Central memory CD4-positive, alpha-beta T cell (primary cell): Measurements from ENCODE around the gene KLC1.

Source experiments
- DNase-seq: peaks from one replicate; pipeline ENCODE4 v3.0.0; 2022

Gene KLC1

DNA sequence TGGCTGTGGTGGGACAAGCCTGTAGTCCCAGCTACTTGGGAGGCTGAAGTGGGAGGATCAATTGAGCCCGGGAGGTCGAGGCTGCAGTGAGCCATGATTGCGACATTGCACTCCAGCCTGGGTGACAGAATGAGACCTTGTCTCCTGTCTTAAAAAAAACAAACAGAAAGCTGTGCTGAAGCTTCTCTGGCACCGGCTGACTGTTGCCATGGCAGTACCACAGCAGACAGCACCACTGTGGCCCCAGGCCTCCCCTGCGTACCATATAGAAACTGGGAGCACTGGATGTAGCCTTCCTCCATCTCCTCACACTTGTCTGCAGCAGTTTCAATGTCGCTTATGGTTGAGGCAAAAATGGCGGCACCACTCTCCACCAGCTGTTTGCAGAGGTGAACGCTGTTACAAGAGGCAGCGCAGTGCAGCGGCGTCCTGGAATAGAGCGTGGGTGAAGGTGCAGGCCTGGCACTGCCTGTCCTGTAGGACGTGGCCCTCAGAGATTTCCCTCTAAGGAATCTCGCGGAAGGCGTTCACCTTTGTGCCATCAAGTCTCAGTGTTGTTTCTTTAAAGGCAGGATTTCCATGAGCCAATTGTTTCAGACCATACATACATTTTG is 108.5 kb downstream of the KLC1 start:
- DNase-seq: no peak

DNA sequence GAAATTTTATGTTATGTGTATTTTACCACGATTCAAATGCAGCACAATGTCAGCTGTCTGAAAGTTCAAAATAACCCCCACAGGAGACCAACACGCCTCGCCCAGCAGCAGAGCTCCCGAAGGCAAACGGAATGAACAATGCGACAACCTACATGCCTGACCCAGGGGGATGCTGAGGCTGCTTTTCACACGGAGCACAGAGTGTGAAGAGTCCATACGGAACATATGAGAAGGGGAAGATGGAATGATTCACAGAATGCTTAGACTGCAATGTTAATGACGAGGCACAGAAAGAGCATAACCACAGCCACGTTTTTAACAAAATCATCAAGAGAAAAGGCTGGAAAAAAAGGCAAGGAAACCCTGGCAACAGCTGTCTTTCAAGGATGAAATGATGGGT is 109.2 kb downstream of the KLC1 start:
- DNase-seq: no peak

DNA sequence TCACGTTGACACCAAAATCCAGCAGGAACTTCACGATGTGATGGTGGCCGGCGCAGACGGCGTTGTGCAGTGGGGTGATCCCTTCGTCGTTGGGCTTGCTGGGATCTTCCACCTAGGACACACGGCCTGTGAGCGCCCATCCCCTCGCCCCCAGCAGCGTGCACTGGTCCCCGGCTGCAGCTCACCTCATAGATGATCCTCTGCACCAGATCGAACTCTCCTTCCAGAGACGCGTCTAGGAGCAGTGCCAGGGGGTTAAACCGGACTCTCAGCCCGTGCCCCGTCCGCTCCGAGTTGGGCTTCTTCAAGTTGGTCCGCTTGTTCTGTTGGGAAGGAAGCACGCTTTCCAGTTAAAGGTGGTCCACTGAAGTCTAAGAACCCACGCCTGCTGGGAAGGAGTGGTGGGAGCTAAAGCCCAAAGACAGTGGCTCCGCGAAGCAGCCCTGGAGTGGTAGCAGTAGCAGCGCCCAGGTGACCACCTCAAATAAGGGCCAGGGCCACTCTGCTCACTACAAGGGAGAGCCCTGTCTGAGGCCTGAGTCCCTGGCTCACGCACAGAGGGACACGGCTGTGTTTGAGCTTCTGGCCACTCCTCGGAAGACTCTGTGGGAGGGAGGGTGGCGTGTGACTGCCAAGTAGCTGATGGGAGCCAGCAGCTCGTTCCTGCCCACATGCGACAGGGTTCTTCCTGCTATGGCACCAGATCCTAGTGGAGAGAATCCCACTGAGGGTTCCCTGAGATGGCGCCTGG is 109.9 kb downstream of the KLC1 start:
- DNase-seq: no peak

DNA sequence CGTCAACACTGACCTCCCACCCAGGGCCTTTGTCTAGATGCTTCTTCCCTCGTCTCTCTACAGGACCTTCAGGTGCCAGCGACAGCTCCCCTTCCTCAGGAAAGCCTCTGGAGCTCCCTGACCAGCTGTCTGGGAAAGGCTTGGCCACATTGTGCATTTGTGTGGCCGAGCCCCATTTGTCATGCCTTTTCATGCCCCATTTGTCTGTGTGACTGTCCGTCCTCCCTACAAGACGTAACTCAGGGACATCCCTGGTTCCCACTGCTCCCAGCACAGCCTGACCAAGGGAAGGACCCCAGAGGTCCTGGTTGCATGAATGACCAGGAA is 110.4 kb downstream of the KLC1 start:
- DNase-seq: no peak

DNA sequence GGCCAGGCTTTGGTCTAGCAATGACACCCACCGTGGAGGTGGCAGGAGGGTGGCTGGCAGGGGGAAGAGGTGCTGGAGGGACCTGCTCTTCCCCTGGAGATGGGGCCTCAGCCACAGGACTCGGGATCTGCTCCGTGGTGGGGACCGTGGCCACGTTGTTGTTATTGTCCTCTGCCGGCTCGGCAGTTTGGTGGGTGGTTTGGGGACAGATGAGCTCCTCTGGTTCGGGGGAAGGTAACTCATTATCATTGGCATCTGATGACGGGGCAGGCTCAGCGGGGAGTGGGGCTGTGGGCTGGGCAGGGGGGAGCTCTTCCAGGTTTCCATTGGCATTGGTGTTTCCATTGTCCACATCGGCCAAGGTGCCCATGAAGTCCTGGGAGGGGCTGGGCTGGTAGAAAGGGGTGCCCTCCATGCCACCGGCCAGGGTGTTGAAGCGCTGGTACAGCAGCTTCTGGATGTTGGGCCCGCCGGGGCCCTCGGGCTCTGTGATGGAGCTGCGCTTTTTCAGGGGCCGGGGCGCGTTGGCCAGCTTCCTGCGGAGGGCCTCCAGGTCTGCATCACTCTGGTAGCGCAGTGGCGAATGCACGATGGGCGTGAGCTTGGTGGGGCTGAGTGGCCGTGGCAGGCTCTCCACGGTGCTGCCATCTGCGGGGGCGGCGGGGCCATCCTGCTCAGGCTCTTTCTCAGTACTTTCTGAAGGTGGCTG is 110.9 kb downstream of the KLC1 start:
- DNase-seq: no peak

DNA sequence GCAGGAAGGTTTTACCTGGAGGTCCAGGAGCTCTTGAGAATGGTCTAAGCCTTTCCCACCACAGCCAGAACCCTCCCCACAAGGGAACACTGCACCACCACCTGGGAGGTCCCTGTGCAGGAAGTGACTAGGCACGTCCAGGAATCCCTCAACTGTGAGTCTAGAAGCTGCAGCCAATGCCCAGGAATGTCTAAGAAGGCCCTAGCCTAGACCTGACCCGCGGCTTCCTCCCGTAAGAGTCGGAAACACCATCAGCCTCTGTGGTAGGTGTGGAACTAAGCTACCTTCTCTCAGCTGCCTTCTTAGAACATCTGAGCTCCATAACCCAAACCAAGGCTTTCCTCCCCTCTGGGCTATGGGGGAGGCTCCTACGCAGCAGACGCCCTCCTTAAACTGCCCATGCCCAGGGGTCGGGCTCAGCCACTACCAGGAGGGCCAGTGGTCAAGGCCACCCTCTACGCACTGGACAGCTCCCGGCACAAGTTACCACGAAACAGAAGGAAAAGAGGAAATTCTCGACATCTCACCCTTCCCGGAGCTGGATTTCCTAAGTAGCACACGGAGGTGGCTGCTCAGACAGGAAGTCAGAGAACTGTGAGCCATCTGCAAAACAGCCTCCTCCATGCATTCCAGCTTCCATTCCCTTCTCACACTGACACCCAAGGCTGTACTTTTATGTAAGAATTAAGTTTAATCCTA is 112.1 kb downstream of the KLC1 start:
- no peak for DNase-seq

DNA sequence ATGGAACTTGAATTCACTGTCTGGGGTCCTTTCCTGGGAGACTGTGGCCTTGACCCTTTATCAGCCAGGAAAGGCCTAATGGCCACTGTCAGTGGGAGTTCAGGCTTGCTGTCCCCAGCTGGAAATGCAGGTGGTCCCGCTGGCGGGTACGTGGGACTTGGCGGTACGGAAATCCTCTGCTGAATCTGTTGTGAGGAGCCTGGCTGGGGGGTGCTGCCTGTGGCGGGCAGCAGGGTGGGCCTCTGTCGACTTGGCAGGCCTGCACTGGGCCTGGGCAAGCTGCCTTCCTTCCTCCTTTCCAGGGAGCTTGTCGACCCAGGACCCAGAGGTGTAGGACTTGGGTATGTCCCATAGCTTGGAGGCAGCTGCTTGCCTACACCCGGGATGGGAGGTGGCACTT is 112.9 kb downstream of the KLC1 start:
- no peak for DNase-seq

DNA sequence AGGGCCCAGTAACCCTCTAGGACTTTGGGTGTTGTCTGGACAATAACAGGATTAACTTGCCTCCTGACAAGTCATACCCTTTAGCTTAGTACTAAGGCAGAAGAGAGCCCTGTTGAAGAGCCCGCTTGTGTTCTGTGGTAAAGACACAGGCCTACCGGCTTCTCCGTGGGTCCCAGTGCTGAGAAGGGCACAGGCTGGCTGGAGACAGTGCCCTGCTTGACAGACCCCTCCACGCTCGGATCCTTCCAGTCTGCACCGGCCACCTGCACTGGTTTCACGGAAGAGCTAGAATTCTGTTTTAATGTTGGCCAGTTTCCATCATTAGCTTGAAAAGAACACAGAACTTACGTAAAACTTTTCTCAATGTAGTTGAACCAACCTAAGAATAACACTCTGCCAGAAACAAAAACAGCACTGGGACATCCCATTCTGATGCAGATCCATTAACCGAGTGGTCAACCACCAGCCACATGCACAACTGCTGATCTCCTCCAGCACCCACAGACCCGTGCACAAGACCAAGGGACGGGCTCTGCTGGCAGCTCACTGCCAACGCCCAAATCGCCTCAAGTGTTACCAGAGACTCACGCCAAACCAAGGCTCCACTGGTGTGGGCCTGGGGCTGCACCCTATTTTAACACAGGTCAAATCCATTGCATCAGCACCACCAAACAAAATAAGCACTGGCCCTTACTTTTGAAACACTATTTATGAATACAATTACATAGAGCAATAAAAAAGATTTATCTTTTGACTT is 113.7 kb downstream of the KLC1 start:
- no peak for DNase-seq

DNA sequence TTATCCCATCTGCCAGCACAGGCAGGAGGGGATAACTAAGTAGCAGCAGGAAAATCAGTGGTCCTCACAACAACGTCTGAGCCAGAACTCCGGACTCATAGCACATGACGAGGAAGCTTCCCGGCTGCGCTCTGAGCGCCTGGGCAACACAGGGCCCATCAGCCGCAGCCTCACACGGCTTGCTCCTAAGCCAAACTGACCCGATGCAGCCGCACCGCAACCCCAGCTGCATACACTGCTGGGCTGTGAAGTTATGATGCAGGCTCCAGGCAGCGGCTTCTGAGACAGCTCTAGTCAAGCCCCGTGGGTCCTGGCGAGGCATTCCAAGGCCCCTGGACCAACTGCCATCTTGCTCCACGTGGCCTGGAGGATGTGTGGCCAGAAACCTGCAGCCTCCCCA is 114.7 kb downstream of the KLC1 start:
- DNase-seq: no peak

DNA sequence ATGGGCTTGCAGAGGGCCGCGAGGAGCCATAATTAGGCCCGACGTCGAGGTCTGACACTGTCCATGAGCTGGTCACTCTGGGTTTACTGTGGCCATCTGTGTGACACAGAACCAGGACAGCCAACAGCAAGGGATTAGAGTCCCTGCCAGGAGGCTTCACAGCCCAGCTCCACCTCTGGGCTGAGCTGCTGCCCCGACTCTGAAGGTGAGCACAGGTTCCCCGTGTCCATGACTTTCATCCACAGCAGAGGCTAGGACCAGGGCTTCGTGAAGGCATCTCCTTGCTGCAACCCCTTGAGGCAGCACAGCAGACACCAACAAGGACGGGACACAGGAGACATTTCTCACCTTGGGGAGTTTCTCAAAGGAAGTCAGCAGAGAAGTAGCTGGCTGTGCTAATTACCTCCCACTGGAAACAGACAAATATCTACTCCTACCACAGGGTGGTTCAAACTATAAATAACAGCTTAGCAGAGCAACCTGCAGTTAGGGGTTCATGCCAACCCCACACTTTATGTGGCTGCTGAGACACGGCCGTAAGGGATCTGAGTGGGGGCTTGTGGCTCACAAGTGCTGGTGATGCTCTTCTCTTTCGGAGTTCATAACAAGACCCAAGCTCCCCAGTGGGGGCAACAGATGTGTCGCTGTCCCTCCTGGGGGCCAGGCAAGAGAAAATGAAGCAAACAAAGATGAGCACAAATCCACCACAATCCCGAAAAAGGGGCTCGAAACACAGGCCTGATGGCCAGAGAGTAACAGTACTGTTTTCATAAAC is 115.8 kb downstream of the KLC1 start:
- no peak for DNase-seq

DNA sequence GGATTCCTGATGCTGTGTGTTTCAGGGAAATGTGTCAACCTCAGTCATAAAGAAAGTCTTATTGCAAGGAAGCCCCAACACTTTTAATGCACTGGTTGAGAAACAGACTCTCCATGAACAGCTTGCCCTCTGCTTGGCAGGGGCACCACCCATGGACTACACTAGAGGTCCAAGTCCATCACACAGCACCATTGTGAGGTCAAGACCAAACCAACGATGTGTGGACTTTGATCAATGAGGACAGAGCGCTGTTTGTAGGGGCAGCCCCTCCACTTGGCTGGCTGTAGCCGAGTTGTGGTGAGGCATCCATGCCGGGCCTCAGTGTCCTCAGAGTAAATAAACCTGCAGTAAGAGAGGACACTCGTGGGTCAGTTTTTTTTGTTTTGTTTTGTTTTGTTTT is 116.4 kb downstream of the KLC1 start:
- no peak for DNase-seq

DNA sequence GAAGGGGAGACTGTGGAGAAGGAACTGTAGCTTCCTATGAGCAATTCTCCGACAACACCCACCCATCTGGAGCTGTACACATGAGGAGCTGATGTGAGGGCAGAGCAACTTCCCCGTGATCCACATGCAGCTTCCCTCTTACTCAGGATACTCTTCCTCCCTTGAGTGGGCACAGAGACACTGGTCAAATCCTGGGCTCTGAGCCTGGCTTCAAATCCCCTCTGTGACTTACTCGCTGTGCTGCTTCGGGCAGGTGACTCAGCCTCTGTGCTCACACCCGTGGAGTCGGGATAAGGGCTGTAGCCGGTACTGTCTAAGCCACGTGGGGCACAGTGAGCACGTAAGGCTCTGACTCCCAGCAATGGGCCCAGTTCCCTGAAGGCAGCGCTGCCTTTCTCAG is 117.7 kb downstream of the KLC1 start:
- no peak for DNase-seq

DNA sequence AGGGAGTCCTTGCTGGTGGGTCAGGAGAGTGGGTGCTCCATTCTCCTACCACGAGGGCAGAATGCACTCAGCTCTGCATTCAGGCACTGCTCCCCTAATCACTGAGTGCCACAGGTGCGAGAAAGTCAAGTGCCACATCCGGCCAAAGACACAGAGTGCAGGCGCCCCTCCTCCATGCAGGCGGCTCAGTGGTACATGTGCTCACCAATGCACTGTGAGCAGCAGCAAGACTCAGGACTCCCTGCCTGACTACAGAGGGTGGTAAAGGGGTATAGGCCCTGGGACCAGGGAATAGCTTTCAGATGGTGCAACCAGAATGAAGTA is 119.5 kb downstream of the KLC1 start:
- DNase-seq: peak; percentile 22

DNA sequence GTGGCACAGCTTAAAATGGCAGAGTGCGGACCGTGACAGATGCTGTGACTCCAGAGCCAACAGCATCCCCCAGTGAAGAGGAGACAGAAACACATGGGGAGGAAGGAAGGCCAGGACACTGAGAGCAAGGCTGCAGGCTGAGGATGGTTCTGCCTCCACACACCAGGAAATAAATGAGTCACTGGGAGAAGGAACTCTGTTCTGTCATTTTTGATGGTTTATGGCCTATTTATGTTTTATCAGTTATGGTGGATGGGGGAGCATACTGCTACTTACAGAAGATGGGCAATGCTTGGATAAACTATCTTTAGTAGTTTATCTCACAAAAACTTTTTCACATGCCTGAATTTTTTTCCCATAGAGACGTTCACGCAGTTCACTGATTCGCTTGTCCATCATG is 120.4 kb downstream of the KLC1 start:
- DNase-seq: no peak

DNA sequence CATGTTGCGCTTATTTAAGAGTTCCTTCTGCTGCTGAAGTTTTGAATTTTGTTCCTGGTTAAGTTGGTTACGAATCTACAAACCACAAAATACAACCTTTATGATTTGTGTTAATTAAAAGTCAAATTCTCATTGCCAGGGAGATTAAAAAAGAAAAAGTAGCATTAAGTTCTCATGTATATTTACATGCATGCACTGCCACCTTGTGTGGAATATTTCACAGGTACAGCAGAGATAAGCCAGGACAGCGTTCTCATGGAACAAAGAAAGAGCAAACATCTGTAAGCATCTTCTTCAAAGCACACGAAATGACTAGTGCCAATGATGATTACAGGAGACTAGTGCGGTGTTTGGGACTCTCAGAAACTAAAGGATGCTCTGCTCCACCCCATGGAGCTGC is 120.8 kb downstream of the KLC1 start:
- no peak for DNase-seq
